ENCODE data around the gene OVOL2.

The OVOL2 gene

DNA sequence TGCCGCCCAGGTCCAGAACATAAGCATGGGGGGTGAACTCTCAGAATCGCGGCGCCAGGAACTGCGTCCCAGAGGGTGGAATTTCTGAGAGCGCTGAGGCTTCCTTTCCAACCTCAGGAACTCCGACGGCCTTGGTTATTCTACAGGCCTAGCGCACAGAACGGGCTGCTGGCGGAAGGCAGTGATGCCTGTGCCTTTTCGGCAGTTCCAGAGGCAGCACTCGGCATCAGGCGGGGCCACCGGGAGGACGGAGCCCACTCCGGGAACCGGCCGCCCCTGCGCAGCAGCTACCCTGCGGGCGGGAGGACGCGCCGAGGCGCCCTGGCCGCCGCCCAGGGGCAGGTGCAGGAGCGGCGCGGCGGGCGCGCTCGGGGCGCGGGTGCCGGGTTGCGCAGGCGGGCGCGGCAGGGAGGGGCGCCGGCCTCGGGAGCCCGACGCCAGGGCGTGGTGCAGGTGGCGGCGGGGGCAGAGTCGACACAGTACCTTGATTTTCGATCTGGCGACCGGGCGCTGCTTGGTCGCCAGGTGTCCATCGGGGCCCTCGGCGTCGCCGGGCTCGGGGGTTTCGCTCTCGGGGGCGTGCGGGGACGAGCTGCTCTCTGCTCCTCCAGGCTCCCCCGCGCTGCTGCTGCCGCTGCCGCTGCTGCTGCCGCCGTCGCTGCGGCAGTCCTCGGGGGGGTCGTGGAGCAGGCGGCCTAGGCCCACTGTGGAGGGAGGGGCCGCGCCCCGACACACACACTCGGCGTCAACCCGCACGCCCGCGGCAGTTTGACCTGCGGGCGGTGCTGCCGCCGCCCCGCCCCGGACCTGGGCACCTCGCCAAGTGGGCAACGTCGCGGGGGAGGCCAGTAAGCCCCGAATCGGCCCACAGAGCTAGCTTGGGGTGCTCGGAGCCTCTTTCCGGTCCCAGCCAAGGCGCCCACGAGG is 1.3 kb downstream of the OVOL2 start:
- 1% methylated on average over 103 of the region's 103 CpGs for WGBS
- H3K9ac ChIP-seq (ENCODE audit: low read depth, low read length), result no peak overlapping the region; the same call in 1 of the 2 replicates
- H3K4me3 ChIP-seq (ENCODE audit: low read length), result peak overlapping the region; percentile 67

DNA sequence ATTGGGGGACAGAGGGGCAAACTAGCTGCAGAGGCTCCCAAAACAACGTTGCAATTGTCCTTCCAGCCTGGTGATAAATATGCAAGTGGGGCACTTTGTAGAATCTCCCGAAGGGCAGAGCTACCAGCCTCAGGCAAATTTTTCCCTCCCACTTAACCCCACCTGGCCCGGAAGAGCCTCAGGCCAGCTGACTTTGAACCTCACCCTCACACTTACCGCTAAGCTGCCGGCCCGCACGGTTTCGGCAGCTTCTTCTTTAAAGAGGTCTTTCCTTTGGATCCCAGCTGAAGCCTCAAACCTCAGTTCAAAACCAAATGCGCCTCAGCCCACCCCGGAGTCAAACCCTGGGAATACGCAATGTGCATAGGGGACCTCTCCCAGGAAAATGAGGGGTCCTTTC is 2.5 kb downstream of the OVOL2 start:
- Histone ChIP-seq H3K9ac (ENCODE audit: low read depth, low read length) (no peak overlapping the region), H3K27me3 (ENCODE audit: insufficient read depth, low read length) (peaks cover 72% of the 10 kb centered on the region), H3K4me3 (ENCODE audit: low read length) (peak overlapping the region; percentile 24; the same call in 1 of the 2 replicates), H3K36me3 (ENCODE audit: insufficient read depth, low read length) (no peaks in the 10 kb centered on the region), H3K9me3 (ENCODE audit: insufficient read depth, low read depth, low read length) (no peaks in the 10 kb centered on the region), H3K4me1 (ENCODE audit: insufficient read depth, low read length) (peaks cover 18% of the 10 kb centered on the region; the same call in 1 of the 2 replicates), H3K27ac (ENCODE audit: low read depth, low read length) (no peak overlapping the region)
- WGBS, result 5% methylated on average over 11 of the region's 11 CpGs

More for the DNA sequence above, 1.3 kb downstream of the OVOL2 start:
- H3K27me3 ChIP-seq (ENCODE audit: insufficient read depth, low read length), result peaks cover 79% of the 10 kb centered on the region
- no peak overlapping the region for H3K27ac ChIP-seq (ENCODE audit: low read depth, low read length)
- H3K9me3 ChIP-seq (ENCODE audit: insufficient read depth, low read depth, low read length), result no peaks in the 10 kb centered on the region
- H3K4me1 ChIP-seq (ENCODE audit: insufficient read depth, low read length), result peaks cover 18% of the 10 kb centered on the region; the same call in 1 of the 2 replicates
- H3K36me3 ChIP-seq (ENCODE audit: insufficient read depth, low read length), result no peaks in the 10 kb centered on the region

DNA sequence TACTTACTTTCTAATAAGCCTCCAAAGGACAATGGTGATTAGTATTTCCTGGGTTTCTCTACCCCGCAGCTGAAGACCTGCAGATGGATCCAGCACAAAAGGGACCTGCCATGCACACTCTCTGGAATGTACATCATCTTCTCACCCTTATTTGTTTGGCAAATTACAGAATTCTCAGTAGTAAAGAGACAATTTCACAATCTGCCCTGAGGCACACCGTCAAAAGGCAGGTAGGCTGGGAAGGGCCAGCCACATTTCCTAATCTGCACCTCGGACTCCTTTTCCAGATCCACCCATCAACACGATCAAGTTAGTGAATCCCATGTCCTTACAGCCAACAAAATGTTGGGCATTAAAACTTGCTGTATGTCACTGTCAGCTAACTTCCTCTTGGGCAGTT is 4.9 kb downstream of the OVOL2 start:
- Histone ChIP-seq H3K4me1 (ENCODE audit: insufficient read depth, low read length) (peaks cover 11% of the 10 kb centered on the region; the same call in 1 of the 2 replicates), H3K4me3 (ENCODE audit: low read length) (no peak overlapping the region), H3K27ac (ENCODE audit: low read depth, low read length) (no peak overlapping the region), H3K9ac (ENCODE audit: low read depth, low read length) (no peak overlapping the region), H3K9me3 (ENCODE audit: insufficient read depth, low read depth, low read length) (no peaks in the 10 kb centered on the region), H3K27me3 (ENCODE audit: insufficient read depth, low read length) (peaks cover 48% of the 10 kb centered on the region), H3K36me3 (ENCODE audit: insufficient read depth, low read length) (no peaks in the 10 kb centered on the region)
- 91% methylated on average over 4 of the region's 4 CpGs for WGBS

DNA sequence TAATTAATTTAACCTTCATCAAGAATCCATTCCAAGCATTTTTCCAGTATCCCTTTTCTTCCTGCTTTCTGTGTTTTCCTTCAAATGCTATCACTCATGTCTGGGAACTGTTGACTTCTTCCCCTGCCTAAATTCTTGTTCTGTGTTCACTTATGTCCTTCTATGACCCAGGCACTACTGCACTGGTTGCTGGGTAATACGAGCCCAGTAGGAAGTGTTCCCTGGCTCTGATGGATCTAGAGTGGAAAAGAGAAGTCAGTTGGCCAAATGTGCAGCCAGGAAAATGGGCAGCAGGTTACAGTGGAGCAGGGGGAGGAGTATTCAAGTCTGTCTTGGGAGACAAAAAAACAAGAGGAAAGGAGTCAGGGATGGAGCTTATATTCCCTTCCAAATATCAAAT is 7.1 kb downstream of the OVOL2 start:
- Histone ChIP-seq H3K27me3 (ENCODE audit: insufficient read depth, low read length) (peaks cover 26% of the 10 kb centered on the region), H3K4me3 (ENCODE audit: low read length) (no peak overlapping the region), H3K9me3 (ENCODE audit: insufficient read depth, low read depth, low read length) (no peaks in the 10 kb centered on the region), H3K9ac (ENCODE audit: low read depth, low read length) (no peak overlapping the region), H3K4me1 (ENCODE audit: insufficient read depth, low read length) (peaks cover 11% of the 10 kb centered on the region; the same call in 1 of the 2 replicates), H3K36me3 (ENCODE audit: insufficient read depth, low read length) (no peaks in the 10 kb centered on the region), H3K27ac (ENCODE audit: low read depth, low read length) (no peak overlapping the region)
- WGBS, result 88% methylated on average over 1 of the region's 1 CpG

DNA sequence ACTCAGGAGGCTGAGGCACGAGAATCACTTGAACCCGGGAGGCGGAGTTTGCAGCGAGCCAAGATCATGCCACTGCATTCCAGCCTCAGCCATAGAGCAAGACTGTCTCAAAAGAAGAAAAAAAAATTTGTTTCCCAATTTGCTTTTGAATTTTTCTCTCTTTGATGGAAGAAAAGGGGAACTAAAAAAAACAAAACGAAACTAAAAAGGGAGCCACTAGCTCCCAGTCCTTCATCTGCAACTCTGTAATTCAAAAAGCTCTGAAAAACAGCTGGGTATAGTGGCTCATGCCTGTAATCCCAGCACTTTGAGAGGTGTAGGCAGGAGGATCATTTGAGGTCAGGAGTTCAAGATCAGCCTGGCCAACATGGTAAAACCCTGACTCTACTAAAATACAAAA is 9.5 kb downstream of the OVOL2 start:
- Histone ChIP-seq H3K27ac (ENCODE audit: low read depth, low read length) (no peak overlapping the region), H3K4me1 (ENCODE audit: insufficient read depth, low read length) (no peaks in the 10 kb centered on the region), H3K9me3 (ENCODE audit: insufficient read depth, low read depth, low read length) (no peaks in the 10 kb centered on the region), H3K27me3 (ENCODE audit: insufficient read depth, low read length) (peaks cover 4% of the 10 kb centered on the region; the same call in 1 of the 2 replicates), H3K9ac (ENCODE audit: low read depth, low read length) (no peak overlapping the region), H3K36me3 (ENCODE audit: insufficient read depth, low read length) (no peaks in the 10 kb centered on the region), H3K4me3 (ENCODE audit: low read length) (no peak overlapping the region)
- WGBS, result 85% methylated on average over 5 of the region's 5 CpGs

DNA sequence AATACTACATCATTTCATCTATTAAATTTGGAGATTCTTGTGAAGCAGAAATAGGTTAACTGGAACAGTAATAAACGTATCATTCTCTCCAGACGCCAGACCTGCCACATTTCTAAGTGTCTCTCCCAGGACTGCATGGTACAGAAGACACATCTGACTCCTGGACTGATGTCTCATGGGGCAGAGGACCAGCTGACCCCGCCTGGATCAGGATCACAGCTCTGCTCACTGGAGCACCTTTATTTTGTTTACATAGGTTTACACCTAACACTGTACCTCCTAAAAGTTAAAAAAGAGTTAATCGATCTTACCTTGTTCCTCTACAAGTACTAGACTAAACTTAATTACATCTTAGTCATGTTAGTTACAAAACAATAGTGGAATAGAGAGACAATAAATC is 11.2 kb downstream of the OVOL2 start:
- no peaks in the 10 kb centered on the region for H3K27me3 ChIP-seq (ENCODE audit: insufficient read depth, low read length)
- no peak overlapping the region for H3K27ac ChIP-seq (ENCODE audit: low read depth, low read length)
- WGBS, result 93% methylated on average over 3 of the region's 4 CpGs
- no peaks in the 10 kb centered on the region for H3K9me3 ChIP-seq (ENCODE audit: insufficient read depth, low read depth, low read length)
- no peaks in the 10 kb centered on the region for H3K4me1 ChIP-seq (ENCODE audit: insufficient read depth, low read length)
- H3K36me3 ChIP-seq (ENCODE audit: insufficient read depth, low read length), result no peaks in the 10 kb centered on the region
- no peak overlapping the region for H3K4me3 ChIP-seq (ENCODE audit: low read length)
- H3K9ac ChIP-seq (ENCODE audit: low read depth, low read length), result no peak overlapping the region

DNA sequence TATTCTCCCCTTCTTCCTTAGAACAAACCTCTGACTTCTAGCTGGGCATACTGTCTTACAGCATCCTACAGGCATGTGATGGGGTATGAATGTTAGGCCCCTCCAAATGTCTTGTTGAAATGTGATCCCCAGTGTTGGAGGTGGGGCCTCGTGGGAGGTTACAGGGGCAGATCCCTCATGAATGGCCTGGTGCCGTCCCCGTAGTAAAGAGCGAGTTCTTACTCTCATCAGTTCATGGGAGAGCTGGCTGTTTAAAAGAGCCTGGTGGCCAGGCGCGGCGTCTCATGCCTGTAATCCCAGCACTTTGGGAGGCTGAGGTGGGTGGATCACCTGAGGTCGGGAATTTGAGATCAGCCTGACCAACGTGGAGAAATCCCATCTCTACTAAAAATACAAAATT is 15.5 kb downstream of the OVOL2 start:
- no peak overlapping the region for H3K9ac ChIP-seq (ENCODE audit: low read depth, low read length)
- 0 out of 2 replicates have a peak, but pooled peaks cover 6% of the 10 kb centered on the region for H3K36me3 ChIP-seq (ENCODE audit: insufficient read depth, low read length)
- H3K9me3 ChIP-seq (ENCODE audit: insufficient read depth, low read depth, low read length), result no peaks in the 10 kb centered on the region
- no peak overlapping the region for H3K4me3 ChIP-seq (ENCODE audit: low read length)
- no peaks in the 10 kb centered on the region for H3K4me1 ChIP-seq (ENCODE audit: insufficient read depth, low read length)
- H3K27me3 ChIP-seq (ENCODE audit: insufficient read depth, low read length), result no peaks in the 10 kb centered on the region
- no peak overlapping the region for H3K27ac ChIP-seq (ENCODE audit: low read depth, low read length)
- WGBS, result 82% methylated on average over 9 of the region's 9 CpGs

DNA sequence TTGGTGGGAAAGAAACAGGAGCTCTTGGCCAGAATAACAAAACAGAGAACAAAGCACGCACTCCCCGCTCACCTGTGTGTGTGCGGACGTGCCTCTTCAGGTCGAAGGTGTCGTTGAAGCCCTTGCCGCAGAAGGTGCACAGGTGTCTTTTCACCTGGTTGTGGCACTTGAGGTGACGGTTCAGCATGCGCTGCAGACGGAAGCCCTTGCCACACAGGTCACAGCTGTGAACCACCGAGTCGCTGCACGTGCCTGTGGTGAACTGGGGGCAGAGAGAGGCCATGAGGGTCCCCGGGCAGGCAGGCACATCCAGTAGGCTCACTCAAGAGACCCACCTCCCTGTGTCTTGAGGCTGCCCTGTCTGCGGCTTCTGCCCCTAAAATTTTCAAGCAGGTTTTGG is 16.3 kb downstream of the OVOL2 start:
- H3K9ac ChIP-seq (ENCODE audit: low read depth, low read length), result no peak overlapping the region
- 0 out of 2 replicates have a peak, but pooled peaks cover 6% of the 10 kb centered on the region for H3K36me3 ChIP-seq (ENCODE audit: insufficient read depth, low read length)
- no peaks in the 10 kb centered on the region for H3K9me3 ChIP-seq (ENCODE audit: insufficient read depth, low read depth, low read length)
- no peak overlapping the region for H3K27ac ChIP-seq (ENCODE audit: low read depth, low read length)
- 92% methylated on average over 15 of the region's 15 CpGs for WGBS
- no peak overlapping the region for H3K4me3 ChIP-seq (ENCODE audit: low read length)
- H3K27me3 ChIP-seq (ENCODE audit: insufficient read depth, low read length), result no peaks in the 10 kb centered on the region
- no peaks in the 10 kb centered on the region for H3K4me1 ChIP-seq (ENCODE audit: insufficient read depth, low read length)

DNA sequence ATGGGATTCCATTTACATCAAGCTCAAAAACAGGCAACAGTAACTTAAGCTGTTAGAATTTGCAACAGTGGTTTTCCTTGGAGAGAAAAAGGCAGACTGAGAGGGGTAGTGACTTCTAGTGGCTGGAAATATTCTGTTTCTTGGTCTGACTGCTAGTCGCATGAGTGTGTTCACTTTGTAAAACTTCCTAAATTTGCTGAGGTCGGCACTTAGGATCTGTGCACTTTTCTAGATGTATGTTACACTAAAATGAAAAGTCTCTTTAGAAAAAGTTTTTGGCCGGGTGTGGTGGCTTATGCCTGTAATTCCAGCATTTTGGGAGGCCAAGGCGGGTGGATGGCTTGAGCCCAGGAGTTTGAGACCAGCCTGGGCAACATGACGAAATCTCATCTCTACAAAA is 18.7 kb downstream of the OVOL2 start:
- Histone ChIP-seq H3K27ac (ENCODE audit: low read depth, low read length) (no peak overlapping the region), H3K36me3 (ENCODE audit: insufficient read depth, low read length) (0 out of 2 replicates have a peak, but pooled peaks cover 6% of the 10 kb centered on the region), H3K27me3 (ENCODE audit: insufficient read depth, low read length) (no peaks in the 10 kb centered on the region), H3K4me3 (ENCODE audit: low read length) (no peak overlapping the region), H3K9ac (ENCODE audit: low read depth, low read length) (no peak overlapping the region), H3K4me1 (ENCODE audit: insufficient read depth, low read length) (no peaks in the 10 kb centered on the region), H3K9me3 (ENCODE audit: insufficient read depth, low read depth, low read length) (no peaks in the 10 kb centered on the region)
- 93% methylated on average over 5 of the region's 5 CpGs for WGBS

DNA sequence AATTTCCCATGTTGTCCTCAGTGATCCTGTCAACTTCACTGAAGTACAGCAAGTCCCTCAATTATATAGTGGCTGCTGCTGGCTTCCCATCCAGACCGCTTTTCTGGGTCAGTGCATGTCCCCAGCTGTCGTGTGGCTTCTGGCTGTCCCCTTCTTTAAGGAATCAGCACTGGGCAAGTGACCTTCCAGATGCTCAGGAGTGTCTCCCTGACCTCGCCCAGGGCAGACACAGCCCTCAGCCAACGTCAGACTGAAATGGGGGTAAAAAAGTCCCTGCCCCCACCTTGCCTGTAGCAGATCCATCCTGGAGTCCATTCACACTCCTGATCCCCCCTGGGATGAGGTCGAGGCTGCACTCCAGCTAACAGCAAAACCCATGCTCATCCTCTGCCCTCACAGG is 23.7 kb downstream of the OVOL2 start:
- WGBS, result 75% methylated on average over 5 of the region's 5 CpGs
- peaks cover 5% of the 10 kb centered on the region; the same call in 1 of the 2 replicates for H3K4me1 ChIP-seq (ENCODE audit: insufficient read depth, low read length)
- no peaks in the 10 kb centered on the region for H3K27me3 ChIP-seq (ENCODE audit: insufficient read depth, low read length)
- no peak overlapping the region for H3K27ac ChIP-seq (ENCODE audit: low read depth, low read length)
- no peak overlapping the region for H3K4me3 ChIP-seq (ENCODE audit: low read length)
- no peaks in the 10 kb centered on the region for H3K9me3 ChIP-seq (ENCODE audit: insufficient read depth, low read depth, low read length)
- no peaks in the 10 kb centered on the region for H3K36me3 ChIP-seq (ENCODE audit: insufficient read depth, low read length)
- H3K9ac ChIP-seq (ENCODE audit: low read depth, low read length), result no peak overlapping the region

DNA sequence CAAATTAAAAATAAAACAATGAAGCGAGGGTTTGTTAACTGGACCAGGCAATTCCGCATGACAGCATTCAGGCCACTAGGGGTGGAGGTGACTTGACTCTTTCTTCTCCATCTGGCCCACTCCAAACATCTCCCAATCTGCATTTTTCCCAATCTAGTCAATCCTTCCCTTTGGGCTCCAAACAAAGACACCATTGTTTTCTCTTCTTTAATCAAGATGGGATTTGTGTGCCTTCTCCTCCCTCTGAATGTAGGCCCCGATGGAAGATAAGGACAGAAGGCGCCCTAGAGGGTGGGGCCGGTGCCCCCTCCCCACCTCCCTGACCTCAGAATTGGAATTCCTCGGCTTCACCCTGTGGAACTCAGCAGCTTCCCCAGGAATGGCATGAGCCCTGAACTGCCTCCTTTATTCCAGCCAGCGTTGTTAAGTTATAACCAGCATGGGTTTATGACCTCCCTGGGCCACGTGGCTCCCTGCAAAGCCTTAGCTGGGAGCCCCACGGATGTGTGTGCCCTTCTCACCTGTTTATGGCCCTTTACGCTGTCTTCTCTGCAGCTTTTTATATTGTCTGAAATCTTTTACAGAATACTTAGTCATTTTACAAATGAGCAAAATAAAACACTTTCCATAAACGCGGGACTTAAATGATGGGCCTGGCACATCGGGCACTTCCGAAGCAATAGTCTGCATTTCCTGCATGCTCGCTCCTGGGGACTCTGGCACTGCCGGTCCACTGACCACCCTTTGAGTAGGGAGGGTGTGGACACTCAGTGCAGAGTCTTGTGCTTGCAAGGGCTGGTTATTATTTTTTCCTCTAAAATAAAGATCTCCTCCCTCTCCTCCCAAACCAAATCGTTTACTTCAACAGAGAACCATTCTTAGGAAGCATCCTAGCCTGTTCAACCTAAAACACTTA is 24.5 kb downstream of the OVOL2 start:
- no peaks in the 10 kb centered on the region for H3K9me3 ChIP-seq (ENCODE audit: insufficient read depth, low read depth, low read length)
- no peaks in the 10 kb centered on the region for H3K36me3 ChIP-seq (ENCODE audit: insufficient read depth, low read length)
- peak overlapping the region; percentile 20; the same call in 1 of the 2 replicates for H3K27ac ChIP-seq (ENCODE audit: low read depth, low read length)
- WGBS, result 78% methylated on average over 17 of the region's 17 CpGs
- peaks cover 5% of the 10 kb centered on the region; the same call in 1 of the 2 replicates for H3K4me1 ChIP-seq (ENCODE audit: insufficient read depth, low read length)
- no peaks in the 10 kb centered on the region for H3K27me3 ChIP-seq (ENCODE audit: insufficient read depth, low read length)
- H3K4me3 ChIP-seq (ENCODE audit: low read length), result no peak overlapping the region
- no peak overlapping the region for H3K9ac ChIP-seq (ENCODE audit: low read depth, low read length)
